Activated CD8-positive, alpha-beta memory T cell treated with anti-CD3 and anti-CD28 coated beads, Interleukin-2, amount 50 U/mL, for 1 hour (primary cell): ENCODE results near the gene TANGO2.

Experiments used
- DNase-seq: peaks from one replicate; pipeline ENCODE4 v3.0.0-alpha.2; 2020; ENCODE audit errors: extremely low read depth

Gene TANGO2

GRCh38 chr22:19983741-19984140 lies 37.2 kb upstream of the TANGO2 start:
- DNase-seq = no peak

GRCh38 chr22:19984201-19984753 lies 36.6 kb upstream of the TANGO2 start:
- DNase-seq = no peak

- no peak for DNase-seq
These were observed 35.8 kb upstream of the TANGO2 start for GRCh38 chr22:19984851-19985811.

- DNase-seq = no peak
These were observed 34.9 kb upstream of the TANGO2 start for GRCh38 chr22:19986011-19986409.

- DNase-seq = peak; percentile 21
These were observed 34.2 kb upstream of the TANGO2 start for GRCh38 chr22:19986410-19987341.

GRCh38 chr22:19987394-19988306 lies 33.3 kb upstream of the TANGO2 start:
- no peak for DNase-seq

GRCh38 chr22:19988331-19988808 lies 32.5 kb upstream of the TANGO2 start:
- DNase-seq = no peak

GRCh38 chr22:19988965-19989724 lies 31.8 kb upstream of the TANGO2 start:
- no peak for DNase-seq

- DNase-seq = no peak
These were observed 31.2 kb upstream of the TANGO2 start for GRCh38 chr22:19989725-19990067.

GRCh38 chr22:19990188-19990587 lies 30.7 kb upstream of the TANGO2 start:
- no peak for DNase-seq

- DNase-seq = no peak
These were observed 30.1 kb upstream of the TANGO2 start for GRCh38 chr22:19990609-19991394.

GRCh38 chr22:19991395-19991644 lies 29.6 kb upstream of the TANGO2 start:
- DNase-seq = no peak

GRCh38 chr22:19991645-19992451 lies 29.1 kb upstream of the TANGO2 start:
- no peak for DNase-seq

- no peak for DNase-seq
These were observed 28.4 kb upstream of the TANGO2 start for GRCh38 chr22:19992481-19992911.

- no peak for DNase-seq
These were observed 28.0 kb upstream of the TANGO2 start for GRCh38 chr22:19992921-19993355.

- no peak for DNase-seq
These were observed 27.0 kb upstream of the TANGO2 start for GRCh38 chr22:19993926-19994325.

- DNase-seq = no peak
These were observed 25.9 kb upstream of the TANGO2 start for GRCh38 chr22:19994851-19995610.
